H9 (cell line): Measurements from ENCODE around the gene DCAF4. TPM values are rescaled to one million over a fixed set of nuclear protein-coding genes. Genes with fewer than 3 reads are reported as not detected.

ENCODE experiments used
- DNase-seq: peaks from one replicate; pipeline ENCODE4 v3.0.0-alpha.2; 2017
- H2AFZ ChIP-seq: one replicate; pipeline ENCODE4 v1.6.1; 2013; ENCODE audit warnings: mild to moderate bottlenecking, low read length, control low read depth, moderate library complexity
- H2AK5ac ChIP-seq: 2 replicates; pipeline ENCODE4 v1.6.1; 2013; ENCODE audit warnings: low read length, control low read depth, mixed read lengths; ENCODE audit not compliant: insufficient read length
- H2BK120ac ChIP-seq: one replicate; pipeline ENCODE4 v1.6.1; 2013; ENCODE audit warnings: low read depth, mild to moderate bottlenecking, low read length, control low read depth, inconsistent platforms; ENCODE audit not compliant: poor library complexity, severe bottlenecking
- H2BK12ac ChIP-seq: 2 replicates; pipeline ENCODE4 v1.6.1; 2013; ENCODE audit warnings: low read length, control low read depth, mixed read lengths, low read depth; ENCODE audit not compliant: insufficient read length
- H2BK15ac ChIP-seq: 2 replicates; pipeline ENCODE4 v1.6.1; 2013; ENCODE audit warnings: low read depth, low read length, control low read depth
- H2BK20ac ChIP-seq: one replicate; pipeline ENCODE4 v1.6.1; 2013; ENCODE audit warnings: low read depth, mild to moderate bottlenecking, low read length, control low read depth, inconsistent platforms; ENCODE audit not compliant: poor library complexity, severe bottlenecking
- H2BK5ac ChIP-seq: 2 replicates; pipeline ENCODE4 v1.6.1; 2013; ENCODE audit warnings: low read length, control low read depth, mixed read lengths; ENCODE audit not compliant: insufficient read length
- H3K14ac ChIP-seq: 2 replicates; pipeline ENCODE4 v1.6.1; 2013; ENCODE audit warnings: low read length, control low read depth; ENCODE audit not compliant: insufficient read depth
- H3K18ac ChIP-seq: 2 replicates; pipeline ENCODE4 v1.6.1; 2013; ENCODE audit warnings: low read depth, mild to moderate bottlenecking, mixed read lengths, low read length, control low read depth; ENCODE audit not compliant: insufficient read length
- H3K23ac ChIP-seq: 2 replicates; pipeline ENCODE4 v1.6.1; 2013; ENCODE audit warnings: low read length, control low read depth, mixed read lengths, low read depth; ENCODE audit not compliant: insufficient read length
- H3K23me2 ChIP-seq: 2 replicates; pipeline ENCODE4 v1.6.1; 2013; ENCODE audit warnings: low read depth, mild to moderate bottlenecking, mixed read lengths, low read length, control low read depth; ENCODE audit not compliant: insufficient read length, poor library complexity, severe bottlenecking
- H3K27ac ChIP-seq: 2 replicates; pipeline ENCODE4 v1.5.1; 2013; ENCODE audit warnings: low read length, control low read depth, mixed read lengths, low read depth; ENCODE audit not compliant: insufficient read length
- H3K27me3 ChIP-seq: 2 replicates; pipeline ENCODE4 v1.6.1; 2013; ENCODE audit warnings: low read length, control low read depth, inconsistent platforms; ENCODE audit not compliant: insufficient read depth
- H3K4ac ChIP-seq: 2 replicates; pipeline ENCODE4 v1.6.1; 2013; ENCODE audit warnings: low read depth, mild to moderate bottlenecking, control low read depth, inconsistent platforms, low read length, moderate library complexity
- H3K4me1 ChIP-seq: 2 replicates; pipeline ENCODE4 v1.6.1; 2013; ENCODE audit warnings: low read length, control low read depth, inconsistent platforms; ENCODE audit not compliant: insufficient read depth
- H3K4me2 ChIP-seq: 2 replicates; pipeline ENCODE4 v1.6.1; 2013; ENCODE audit warnings: low read length, control low read depth, mixed read lengths; ENCODE audit not compliant: insufficient read length, insufficient read depth
- H3K56ac ChIP-seq: 2 replicates; pipeline ENCODE4 v1.6.1; 2013; ENCODE audit warnings: low read depth, mild to moderate bottlenecking, mixed read lengths, low read length, control low read depth; ENCODE audit not compliant: insufficient read length
- H3K79me1 ChIP-seq: 2 replicates; pipeline ENCODE4 v1.6.1; 2013; ENCODE audit warnings: low read depth, mild to moderate bottlenecking, moderate library complexity, low read length, control low read depth, inconsistent platforms; ENCODE audit not compliant: insufficient read depth, poor library complexity, severe bottlenecking
- H3K79me2 ChIP-seq: 2 replicates; pipeline ENCODE4 v1.6.1; 2013; ENCODE audit warnings: low read length, control low read depth, inconsistent platforms; ENCODE audit not compliant: insufficient read depth
- H3K9ac ChIP-seq: 2 replicates; pipeline ENCODE4 v1.6.1; 2013; ENCODE audit warnings: low read length, control low read depth, mixed read lengths; ENCODE audit not compliant: insufficient read length; ENCODE audit errors: extremely low read depth
- H3K9me3 ChIP-seq: one replicate; pipeline ENCODE4 v1.6.1; 2013; ENCODE audit warnings: low read depth, low read length, inconsistent platforms; ENCODE audit not compliant: control insufficient read depth
- H3T11ph ChIP-seq: one replicate; pipeline ENCODE4 v1.6.1; 2013; ENCODE audit warnings: mild to moderate bottlenecking, low read length, control low read depth, inconsistent platforms
- H4K20me1 ChIP-seq: one replicate; pipeline ENCODE4 v1.6.1; 2013; ENCODE audit not compliant: control insufficient read depth, insufficient read length, insufficient read depth
- H4K5ac ChIP-seq: 2 replicates; pipeline ENCODE4 v1.6.1; 2013; ENCODE audit warnings: low read depth, mild to moderate bottlenecking, mixed read lengths, low read length, control low read depth; ENCODE audit not compliant: insufficient read length
- H4K8ac ChIP-seq: replicated peaks from 2 replicates; pipeline ENCODE4 v1.6.1; 2013; ENCODE audit warnings: low read length, control low read depth, mixed read lengths, low read depth; ENCODE audit not compliant: insufficient read length
- H4K91ac ChIP-seq: 2 replicates; pipeline ENCODE4 v1.6.1; 2013; ENCODE audit warnings: low read depth, mild to moderate bottlenecking, moderate library complexity, mixed read lengths, low read length, control low read depth; ENCODE audit not compliant: insufficient read length
- H3K27ac Mint-ChIP-seq, 3 experiments: 2 replicates in 2 of 3; 3 replicates in 1 of 3; pipeline ENCODE4 v1.8.0; 2020 to 2021; ENCODE audit warnings: mixed read lengths in 3 of 3, mild to moderate bottlenecking in 1 of 3, moderate library complexity in 1 of 3
- H3K27me3 Mint-ChIP-seq: 2 replicates; pipeline ENCODE4 v1.8.0; 2021; ENCODE audit warnings: low read depth, mild to moderate bottlenecking, moderate library complexity, mixed read lengths
- H3K36me3 Mint-ChIP-seq, 3 experiments: 2 replicates in 2 of 3; 3 replicates in 1 of 3; pipeline ENCODE4 v1.8.0; 2020 to 2021; ENCODE audit warnings: low read depth in 3 of 3, mixed read lengths in 3 of 3; ENCODE audit not compliant: insufficient read depth in 1 of 3
- H3K4me1 Mint-ChIP-seq, 2 experiments: 2 replicates each; pipeline ENCODE4 v1.8.0; 2020; ENCODE audit warnings: mixed read lengths in 2 of 2
- H3K4me3 Mint-ChIP-seq, 2 experiments: 2 replicates in 1 of 2; 3 replicates in 1 of 2; pipeline ENCODE4 v1.8.0; 2020 to 2021; ENCODE audit warnings: mild to moderate bottlenecking in 2 of 2, mixed read lengths in 2 of 2, moderate library complexity in 1 of 2
- H3K9me3 Mint-ChIP-seq, 2 experiments: 2 replicates in 1 of 2; 3 replicates in 1 of 2; pipeline ENCODE4 v1.8.0; 2020; ENCODE audit warnings: mild to moderate bottlenecking in 2 of 2, mixed read lengths in 2 of 2, moderate library complexity in 1 of 2
- CTCF ChIP-seq: fragments of 200-600 bp; sonication (generic); conservative IDR thresholded peaks from 3 replicates; pipeline ENCODE4 v1.8.0; 2021; ENCODE audit warnings: antibody characterized with exemption, mild to moderate bottlenecking
- WGBS: extraction: QIAGEN DNeasy Blood & Tissue Kit; methylation state at CpG from one replicate; pipeline ENCODE4 v1.1.7; 2013; ENCODE audit warnings: missing lambda C conversion rate, low lambda C conversion rate, mixed read lengths; ENCODE audit not compliant: insufficient read length; ENCODE audit errors: extremely low coverage; 5-methylcytosine and 5-hydroxymethylcytosine counted together
- total RNA-seq: library from RNA; stranded (reverse); gene quantifications from 2 replicates; pipeline ENCODE4 v1.2.1, GENCODE V29; 2021

DCAF4 gene
- total RNA-seq, 1 experiment from 2014 or later: 32.0 TPM

DNA sequence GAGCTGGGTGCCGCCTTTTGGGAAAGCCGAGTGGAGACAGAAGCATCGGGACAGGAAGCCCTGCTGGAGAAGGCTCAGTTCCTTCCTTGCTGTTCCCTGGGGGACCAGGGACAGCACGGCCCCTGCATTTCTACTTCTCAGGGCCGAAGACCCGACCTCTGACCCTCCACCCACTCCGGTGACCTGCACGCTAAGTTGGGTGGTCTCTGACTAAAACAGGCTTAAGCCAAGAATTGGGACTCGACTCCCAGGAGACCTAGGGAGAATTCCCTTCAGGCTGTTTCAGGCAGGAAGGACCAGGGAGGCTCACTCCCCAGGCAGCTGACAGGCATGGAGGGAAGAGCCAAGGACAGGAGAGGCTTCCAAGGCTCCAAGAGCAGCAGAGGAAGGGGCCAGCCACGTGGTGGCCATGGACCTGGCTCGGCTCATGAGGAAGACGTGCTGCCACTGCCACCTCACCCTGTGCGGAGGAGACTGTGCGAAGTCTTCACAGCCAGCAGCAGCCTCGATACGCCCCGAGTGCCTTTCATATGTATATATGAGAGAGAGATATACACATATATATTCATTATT, 43.9 kb downstream of the DCAF4 start:
- Mint-ChIP-seq H3K27ac (no peak overlapping the region; a peak in 1 of 7 replicates), H3K4me3 (no peak overlapping the region)

More for the DNA sequence above, 43.9 kb downstream of the DCAF4 start:
- H3T11ph ChIP-seq: no peak overlapping the region
- H2BK12ac ChIP-seq: no peak overlapping the region
- WGBS: no CpG with 5 or more reads among the region's 17 CpGs
- no peak overlapping the region for H2BK5ac ChIP-seq
- no peak overlapping the region for H3K18ac ChIP-seq
- no peak for TF ChIP-seq CTCF
- H3K4me1 ChIP-seq: no peaks in the 10 kb centered on the region
- no peak for DNase-seq
- no peak overlapping the region for H2BK15ac ChIP-seq
- no peak overlapping the region for H4K8ac ChIP-seq
- H4K5ac ChIP-seq: no peak overlapping the region
- H3K4ac ChIP-seq: no peak overlapping the region
- H2AK5ac ChIP-seq: no peak overlapping the region
- H3K27me3 ChIP-seq: no peaks in the 10 kb centered on the region
- no peaks in the 10 kb centered on the region for H3K9me3 Mint-ChIP-seq
- H3K14ac ChIP-seq: no peak overlapping the region
- no peaks in the 10 kb centered on the region for H3K9me3 ChIP-seq
- no peak overlapping the region for H3K9ac ChIP-seq
- H3K4me2 ChIP-seq: no peak overlapping the region
- peaks cover 2% of the 10 kb centered on the region for H4K20me1 ChIP-seq
- H3K79me1 ChIP-seq: no peaks in the 10 kb centered on the region
- no peaks in the 10 kb centered on the region for H3K23me2 ChIP-seq
- H2BK120ac ChIP-seq: no peak overlapping the region
- H4K91ac ChIP-seq: no peak overlapping the region
- no peak overlapping the region for H3K27ac ChIP-seq
- H3K4me1 Mint-ChIP-seq: peaks cover 0 to 7% of the 10 kb centered on the region in 2 experiments; a peak in 2 of 4 replicates
- no peak overlapping the region for H3K23ac ChIP-seq
- no peak overlapping the region for H2BK20ac ChIP-seq
- H3K79me2 ChIP-seq: no peaks in the 10 kb centered on the region
- no peak overlapping the region for H2AFZ ChIP-seq
- peaks cover 5 to 41% (median 33%) of the 10 kb centered on the region in 3 experiments; a peak in 6 of 7 replicates for H3K36me3 Mint-ChIP-seq
- no peaks in the 10 kb centered on the region for H3K27me3 Mint-ChIP-seq
- H3K56ac ChIP-seq: no peak overlapping the region
